ENCODE data around the gene CECR2. TPM values are rescaled to one million over a fixed set of nuclear protein-coding genes. Genes with fewer than 3 reads are reported as not detected.

The CECR2 gene
- total RNA-seq, 1 experiment from 2014 or later = 154 TPM

GRCh38 chr22:17549655-17550054, 180.4 kb downstream of the CECR2 start:
- H3K27me3 Mint-ChIP-seq (ENCODE audit: low read depth) = no peaks in the 10 kb centered on the region
- H3K36me3 Mint-ChIP-seq (ENCODE audit: insufficient read depth in 1 of 3, low read depth in 3 of 3) = peaks cover 62 to 93% (median 81%) of the 10 kb centered on the region in 3 experiments
- no peak overlapping the region for H3K4me2 ChIP-seq (ENCODE audit: insufficient read depth, insufficient read length, low read length)

More at GRCh38 chr22:17549655-17550054, 180.4 kb downstream of the CECR2 start:
- Histone ChIP-seq H2BK12ac (ENCODE audit: insufficient read length, low read depth, low read length) (no peak overlapping the region), H4K5ac (ENCODE audit: insufficient read length, low read depth, low read length) (no peak overlapping the region), H3K79me1 (ENCODE audit: insufficient read depth, low read depth, low read length, poor library complexity, severe bottlenecking) (no peaks in the 10 kb centered on the region), H2BK15ac (ENCODE audit: low read depth, low read length) (no peak overlapping the region), H3K23ac (ENCODE audit: insufficient read length, low read depth, low read length) (no peak overlapping the region), H3K23me2 (ENCODE audit: insufficient read length, low read depth, low read length, poor library complexity, severe bottlenecking) (no peaks in the 10 kb centered on the region), H3K14ac (ENCODE audit: insufficient read depth, low read length) (no peak overlapping the region), H3K27ac (ENCODE audit: insufficient read length, low read depth, low read length) (no peak overlapping the region), H3K9me3 (ENCODE audit: control insufficient read depth, low read depth, low read length) (no peaks in the 10 kb centered on the region), H3K4me1 (ENCODE audit: insufficient read depth, low read length) (no peaks in the 10 kb centered on the region), H2AFZ (ENCODE audit: low read length) (no peak overlapping the region), H2AK5ac (ENCODE audit: insufficient read length, low read length) (no peak overlapping the region), H4K91ac (ENCODE audit: insufficient read length, low read depth, low read length) (no peak overlapping the region), H2BK20ac (ENCODE audit: low read depth, low read length, poor library complexity, severe bottlenecking) (no peak overlapping the region), H3K9ac (ENCODE audit: extremely low read depth, insufficient read length, low read length) (no peak overlapping the region), H3T11ph (ENCODE audit: low read length) (no peak overlapping the region), H2BK5ac (ENCODE audit: insufficient read length, low read length) (no peak overlapping the region), H4K8ac (replicated peaks; ENCODE audit: insufficient read length, low read depth, low read length) (no peak overlapping the region), H3K27me3 (ENCODE audit: insufficient read depth, low read length) (no peaks in the 10 kb centered on the region), H2BK120ac (ENCODE audit: low read depth, low read length, poor library complexity, severe bottlenecking) (no peak overlapping the region), H3K4ac (ENCODE audit: low read depth, low read length) (no peak overlapping the region), H3K18ac (ENCODE audit: insufficient read length, low read depth, low read length) (no peak overlapping the region), H3K56ac (ENCODE audit: insufficient read length, low read depth, low read length) (no peak overlapping the region), H3K79me2 (ENCODE audit: insufficient read depth, low read length) (no peaks in the 10 kb centered on the region), H4K20me1 (ENCODE audit: control insufficient read depth, insufficient read depth, insufficient read length) (no peaks in the 10 kb centered on the region)
- no peaks in the 10 kb centered on the region for H3K4me1 Mint-ChIP-seq
- DNase-seq = no peak
- no peaks in the 10 kb centered on the region; a peak in 1 of 5 replicates for H3K9me3 Mint-ChIP-seq
- TF ChIP-seq CTCF (conservative IDR thresholded peaks at IDR 0.05) = no peak
- H3K27ac Mint-ChIP-seq = no peak overlapping the region
- WGBS (ENCODE audit: extremely low coverage, insufficient read length, low lambda C conversion rate) = no CpG with 5 or more reads among the region's 5 CpGs
- no peak overlapping the region for H3K4me3 Mint-ChIP-seq
